Islet precursor cell (in vitro differentiated cells): Measurements from ENCODE around the gene CDR2.

Experiments used
- DNase-seq: peaks from one replicate; pipeline ENCODE4 v3.0.0-alpha.2; 2018

The CDR2 gene

GRCh38 chr16:22323173-22323958 is 51.1 kb downstream of the CDR2 start:
- DNase-seq = peak; percentile 43

- no peak for DNase-seq
Measured at GRCh38 chr16:22322741-22323140, 51.7 kb downstream of the CDR2 start.

- no peak for DNase-seq
Measured at GRCh38 chr16:22322021-22322471, 52.4 kb downstream of the CDR2 start.

GRCh38 chr16:22321340-22322001 is 52.9 kb downstream of the CDR2 start:
- DNase-seq = peak; percentile 76

GRCh38 chr16:22320572-22321339 is 53.7 kb downstream of the CDR2 start:
- DNase-seq = no peak

- DNase-seq = peak; percentile 69
Measured at GRCh38 chr16:22318690-22319358, 55.6 kb downstream of the CDR2 start.

- peak; percentile 26 for DNase-seq
Measured at GRCh38 chr16:22317625-22318024, 56.8 kb downstream of the CDR2 start.

- DNase-seq = peak; percentile 43
Measured at GRCh38 chr16:22317001-22317530, 57.4 kb downstream of the CDR2 start.

- DNase-seq = peak; percentile 49
Measured at GRCh38 chr16:22316411-22316811, 58.0 kb downstream of the CDR2 start.

GRCh38 chr16:22315979-22316378 is 58.4 kb downstream of the CDR2 start:
- peak; percentile 16 for DNase-seq

- peak; percentile 54 for DNase-seq
Measured at GRCh38 chr16:22314661-22315626, 59.5 kb downstream of the CDR2 start.

GRCh38 chr16:22313876-22314470 is 60.4 kb downstream of the CDR2 start:
- DNase-seq = peak; percentile 50

- DNase-seq = peak; percentile 41
Measured at GRCh38 chr16:22312897-22313781, 61.3 kb downstream of the CDR2 start.

- DNase-seq = no peak
Measured at GRCh38 chr16:22311520-22311919, 62.9 kb downstream of the CDR2 start.

GRCh38 chr16:22308824-22309520 is 65.4 kb downstream of the CDR2 start:
- no peak for DNase-seq

GRCh38 chr16:22307838-22308237 is 66.6 kb downstream of the CDR2 start:
- DNase-seq = no peak

- no peak for DNase-seq
Measured at GRCh38 chr16:22306788-22307187, 67.6 kb downstream of the CDR2 start.

- no peak for DNase-seq
Measured at GRCh38 chr16:22304411-22304810, 70.0 kb downstream of the CDR2 start.

GRCh38 chr16:22302776-22303363 is 71.5 kb downstream of the CDR2 start:
- DNase-seq = no peak
